ENCODE results near the gene NCKAP5.

Gene NCKAP5

DNA sequence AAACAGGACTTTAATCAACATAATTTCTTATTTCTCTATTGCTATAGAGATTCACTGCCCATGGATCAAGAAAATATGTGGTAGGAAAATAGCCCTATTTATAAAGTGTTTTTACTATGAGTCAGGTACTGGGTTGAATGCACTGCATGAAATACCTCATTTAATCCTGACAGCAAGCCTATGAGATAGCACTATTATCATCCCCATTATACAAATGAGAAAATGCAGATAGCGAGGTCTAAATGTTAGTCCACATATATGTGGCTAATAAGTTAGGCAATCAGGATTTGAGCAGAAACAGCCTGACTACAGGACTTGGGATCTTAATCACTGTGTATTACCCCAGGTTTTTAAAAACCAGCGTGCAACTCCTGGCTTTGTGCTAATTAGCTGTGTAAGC, 889.8 kb downstream of the NCKAP5 start:
- TF ChIP-seq, protein P1, sequence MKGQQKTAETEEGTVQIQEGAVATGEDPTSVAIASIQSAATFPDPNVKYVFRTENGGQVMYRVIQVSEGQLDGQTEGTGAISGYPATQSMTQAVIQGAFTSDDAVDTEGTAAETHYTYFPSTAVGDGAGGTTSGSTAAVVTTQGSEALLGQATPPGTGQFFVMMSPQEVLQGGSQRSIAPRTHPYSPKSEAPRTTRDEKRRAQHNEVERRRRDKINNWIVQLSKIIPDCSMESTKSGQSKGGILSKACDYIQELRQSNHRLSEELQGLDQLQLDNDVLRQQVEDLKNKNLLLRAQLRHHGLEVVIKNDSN (IDR thresholded peaks at IDR 0.05), result no peak
- TF ChIP-seq NFIC (IDR thresholded peaks at IDR 0.05) (no peak), FOXM1 (IDR thresholded peaks at IDR 0.05; ENCODE audit: borderline replicate concordance, low read depth) (no peak), TEAD4 (IDR thresholded peaks at IDR 0.05) (no peak), TCF12 (IDR thresholded peaks at IDR 0.05; ENCODE audit: low read depth) (no peak), EP300 (IDR thresholded peaks at IDR 0.05; ENCODE audit: borderline replicate concordance) (no peak), CEBPB (IDR thresholded peaks at IDR 0.05) (no peak), ZBTB7A (IDR thresholded peaks at IDR 0.05; ENCODE audit: low read depth) (no peak), TAF1 (IDR thresholded peaks at IDR 0.05; ENCODE audit: low read depth) (no peak), CREB1 (IDR thresholded peaks at IDR 0.05; ENCODE audit: low read depth) (no peak), MAX (IDR thresholded peaks at IDR 0.05) (no peak)

GRCh38 chr2:132677661-132678060, 890.6 kb downstream of the NCKAP5 start:
- no peak for TF ChIP-seq YY1 (IDR thresholded peaks at IDR 0.05; ENCODE audit: low read depth)
- TF ChIP-seq TCF12 (IDR thresholded peaks at IDR 0.05; ENCODE audit: low read depth), result no peak
- no peak for TF ChIP-seq REST (IDR thresholded peaks at IDR 0.05; ENCODE audit: low read depth)
- TF ChIP-seq NFIC (IDR thresholded peaks at IDR 0.05), result no peak
- no peak for TF ChIP-seq EGR1 (IDR thresholded peaks at IDR 0.05)
- no peak for TF ChIP-seq CEBPB (IDR thresholded peaks at IDR 0.05)
- TF ChIP-seq MAX (IDR thresholded peaks at IDR 0.05), result no peak
- no peak for TF ChIP-seq FOXM1 (IDR thresholded peaks at IDR 0.05; ENCODE audit: borderline replicate concordance, low read depth)
- TF ChIP-seq TAF1 (IDR thresholded peaks at IDR 0.05; ENCODE audit: low read depth), result no peak
- no peak for TF ChIP-seq CREB1 (IDR thresholded peaks at IDR 0.05; ENCODE audit: low read depth)
- TF ChIP-seq EP300 (IDR thresholded peaks at IDR 0.05; ENCODE audit: borderline replicate concordance), result no peak
- TF ChIP-seq, protein P1 (IDR thresholded peaks at IDR 0.05), result no peak

- TF ChIP-seq, protein P1 (IDR thresholded peaks at IDR 0.05), result no peak
- no peak for TF ChIP-seq TEAD4 (IDR thresholded peaks at IDR 0.05)
- TF ChIP-seq CEBPB (IDR thresholded peaks at IDR 0.05), result no peak
- no peak for TF ChIP-seq MAX (IDR thresholded peaks at IDR 0.05)
- TF ChIP-seq RAD21 (IDR thresholded peaks at IDR 0.05; ENCODE audit: low read depth), result peak; percentile 30
These were observed 891.3 kb downstream of the NCKAP5 start for GRCh38 chr2:132676999-132677398.

GRCh38 chr2:132671151-132671835, 897.0 kb downstream of the NCKAP5 start:
- TF ChIP-seq REST (IDR thresholded peaks at IDR 0.05; ENCODE audit: low read depth) (no peak), FOXM1 (IDR thresholded peaks at IDR 0.05; ENCODE audit: borderline replicate concordance, low read depth) (no peak), EP300 (IDR thresholded peaks at IDR 0.05; ENCODE audit: borderline replicate concordance) (peak; percentile 67; the same call in 1 of the 2 replicates), MAX (IDR thresholded peaks at IDR 0.05) (peak; percentile 47; the same call in 1 of the 2 replicates), CREB1 (IDR thresholded peaks at IDR 0.05; ENCODE audit: low read depth) (no peak), TCF12 (IDR thresholded peaks at IDR 0.05; ENCODE audit: low read depth) (peak; percentile 55), TAF1 (IDR thresholded peaks at IDR 0.05; ENCODE audit: low read depth) (no peak), CEBPB (IDR thresholded peaks at IDR 0.05) (0 out of 2 replicates have a peak, but pooled peaks have one; percentile 12), TEAD4 (IDR thresholded peaks at IDR 0.05) (peak; percentile 81), NFIC (IDR thresholded peaks at IDR 0.05) (peak; percentile 67), ZBTB7A (IDR thresholded peaks at IDR 0.05; ENCODE audit: low read depth) (0 out of 2 replicates have a peak, but pooled peaks have one; percentile 34), RAD21 (IDR thresholded peaks at IDR 0.05; ENCODE audit: low read depth) (no peak), YY1 (IDR thresholded peaks at IDR 0.05; ENCODE audit: low read depth) (no peak), EGR1 (IDR thresholded peaks at IDR 0.05) (no peak)
- TF ChIP-seq, protein P1 (IDR thresholded peaks at IDR 0.05), result no peak
